Caco-2 (cell line): ENCODE data around the gene RPL11. TPM values are rescaled to one million over a fixed set of nuclear protein-coding genes. Genes with fewer than 3 reads are reported as not detected.
A peak's percentile ranks its signal among the peaks of the same experiment; 100 is the strongest.

Experiments used
- BruUV-seq: library from RNA; stranded (reverse); fragments of 400-500 nt; replicated peaks from 2 replicates; lab custom pipeline; 2021; lab: Mats Ljungman, UMichigan
- CTCF ChIA-PET: fragments of 300-600 bp; sonication (Branson Sonifier 250); formaldehyde crosslinking; loops from one replicate; lab custom pipeline; 2022; ENCODE audit warnings: antibody characterized with exemption; lab: Charles Lee
- POLR2A ChIA-PET: fragments of 300-600 bp; sonication (Branson Sonifier 250); formaldehyde crosslinking; loops from one replicate; lab custom pipeline; 2022; ENCODE audit warnings: antibody characterized with exemption; lab: Charles Lee
- DNase-seq, 2 experiments: peaks; one replicate each; pipeline versions ENCODE4 v3.0.0 to v3.0.0-alpha.2; 2020 to 2022
- H3K27me3 ChIP-seq: replicated peaks from 2 replicates; pipeline ENCODE4 v1.6.0; 2011; ENCODE audit warnings: low read length; ENCODE audit not compliant: control insufficient read depth, insufficient read depth
- H3K36me3 ChIP-seq: 2 replicates; pipeline ENCODE4 v1.5.1; 2011; ENCODE audit warnings: low read length; ENCODE audit not compliant: control insufficient read depth, insufficient read depth
- H3K4me1 ChIP-seq: fragments of 250-450 bp; sonication (Bioruptor Pico); 2 replicates; pipeline ENCODE4 v1.5.1; 2020; ENCODE audit warnings: mild to moderate bottlenecking
- H3K4me3 ChIP-seq: 2 replicates; pipeline ENCODE4 v1.5.1; 2011; ENCODE audit warnings: low read depth, mild to moderate bottlenecking, control low read depth, low read length
- H3K9me3 ChIP-seq: fragments of 250-450 bp; sonication (Bioruptor Pico); 2 replicates; pipeline ENCODE4 v1.5.1; 2020; ENCODE audit warnings: mild to moderate bottlenecking, moderate library complexity
- H3K27ac Mint-ChIP-seq: one replicate; pipeline ENCODE4 v1.8.0; 2022; ENCODE audit warnings: mixed read lengths; ENCODE audit not compliant: unreplicated experiment
- H3K27me3 Mint-ChIP-seq: one replicate; pipeline ENCODE4 v1.8.0; 2022; ENCODE audit warnings: mixed read lengths; ENCODE audit not compliant: insufficient read depth, unreplicated experiment
- H3K36me3 Mint-ChIP-seq: one replicate; pipeline ENCODE4 v1.8.0; 2022; ENCODE audit warnings: mild to moderate bottlenecking, mixed read lengths; ENCODE audit not compliant: insufficient read depth, unreplicated experiment
- H3K4me1 Mint-ChIP-seq: one replicate; pipeline ENCODE4 v1.8.0; 2022; ENCODE audit warnings: low read depth, mixed read lengths; ENCODE audit not compliant: unreplicated experiment
- H3K4me3 Mint-ChIP-seq: one replicate; pipeline ENCODE4 v1.8.0; 2022; ENCODE audit warnings: mild to moderate bottlenecking, moderate library complexity, mixed read lengths; ENCODE audit not compliant: unreplicated experiment
- H3K9me3 Mint-ChIP-seq: one replicate; pipeline ENCODE4 v1.8.0; 2022; ENCODE audit warnings: mixed read lengths; ENCODE audit not compliant: unreplicated experiment
- intact Hi-C: fragments of 100-400 bp; cut with micrococcal nuclease; formaldehyde crosslinking; loops from one replicate; pipeline ENCODE4 v1.10.0; 2022; ENCODE audit not compliant: unreplicated experiment
- total RNA-seq: library from RNA; stranded (reverse); gene quantifications from 2 replicates; pipeline ENCODE4 v1.2.3, GENCODE V29; 2022
- TF ChIP-seq, protein P1 (sequence below), 2 experiments: fragments of 200-600 bp in 1 of 2; IDR thresholded peaks; 1 replicate in 1 of 2; 2 replicates in 1 of 2; pipeline versions ENCODE4 v1.5.1 to v1.8.0; 2011 to 2022; ENCODE audit warnings: antibody characterized with exemption in 1 of 2, control low read depth in 1 of 2, inconsistent platforms in 1 of 2, low read depth in 1 of 2, low read length in 1 of 2, mild to moderate bottlenecking in 1 of 2, moderate library complexity in 1 of 2; ENCODE audit not compliant: insufficient read depth in 1 of 2, severe bottlenecking in 1 of 2, unreplicated experiment in 1 of 2

The RPL11 gene
- total RNA-seq, 1 experiment from 2014 or later, result 1,040 TPM

DNA sequence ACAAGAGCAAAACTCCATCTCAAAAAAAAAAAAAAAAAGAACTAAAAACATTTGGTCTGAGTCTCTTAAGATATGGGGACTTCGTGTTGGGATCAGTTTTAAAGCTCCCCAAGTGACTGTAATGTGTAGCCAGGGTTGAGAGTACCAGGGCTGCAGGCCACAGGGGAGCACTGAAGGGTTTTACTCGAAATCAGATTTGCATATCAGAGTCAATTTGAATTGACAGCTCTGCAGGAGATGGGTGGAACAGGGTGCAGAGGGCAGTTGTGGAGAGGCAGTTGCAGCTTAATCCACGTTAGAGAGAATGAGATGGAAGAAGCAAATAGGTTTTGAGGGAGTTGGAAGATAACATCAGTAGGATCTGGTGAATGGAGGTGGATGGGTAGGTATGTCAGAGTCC lies 31.0 kb downstream of the RPL11 start:
- no peak overlapping the region for H3K4me3 Mint-ChIP-seq
- CTCF ChIA-PET, result no interaction called here
- peaks cover 5% of the 10 kb centered on the region for H3K36me3 Mint-ChIP-seq

DNA sequence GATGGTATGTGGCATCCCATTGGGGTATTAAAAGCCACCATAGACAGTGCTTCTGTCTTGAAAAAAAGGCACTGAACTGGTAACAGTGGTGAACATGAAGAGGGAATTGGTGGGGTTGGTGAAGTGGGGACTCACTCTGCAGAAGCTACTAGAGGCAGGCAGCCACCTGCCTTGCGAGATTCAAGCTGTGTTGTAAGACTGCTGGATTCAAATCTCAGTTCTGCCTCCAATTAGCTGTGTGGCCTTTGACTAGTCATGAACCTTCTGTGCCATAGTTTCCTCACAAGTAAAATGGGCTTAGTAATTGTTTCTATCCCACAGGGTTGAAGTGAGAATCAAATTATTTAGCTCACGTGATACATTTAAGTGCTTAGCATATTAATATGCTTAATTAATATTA lies 35.1 kb downstream of the RPL11 start:
- Histone ChIP-seq H3K4me3 (no peak overlapping the region), H3K27me3 (no peaks in the 10 kb centered on the region), H3K4me1 (peaks cover 7% of the 10 kb centered on the region; the same call in 1 of the 2 replicates), H3K9me3 (no peaks in the 10 kb centered on the region), H3K36me3 (no peaks in the 10 kb centered on the region; the same call in 1 of the 2 replicates)
- no TSS peak for BruUV-seq
- Mint-ChIP-seq H3K36me3 (peaks cover 15% of the 10 kb centered on the region), H3K4me3 (no peak overlapping the region), H3K4me1 (peaks cover 17% of the 10 kb centered on the region), H3K27me3 (no peaks in the 10 kb centered on the region), H3K27ac (no peak overlapping the region), H3K9me3 (no peaks in the 10 kb centered on the region)
- CTCF ChIA-PET, result interaction anchor here (1.0 to 1.4 kb wide), 3 partner anchors 19 to 45 kb away, joined by 3 to 6 read pairs (median 4); partner anchors contain the start of gene RPL11
- intact Hi-C loops, result no loop called here
- POLR2A ChIA-PET, result interaction anchor here (1.2 kb wide), 1 partner anchor 22 kb away, joined by 6 read pairs; no protein-coding TSS in a partner anchor
- no peak for DNase-seq
- TF ChIP-seq, protein P1, sequence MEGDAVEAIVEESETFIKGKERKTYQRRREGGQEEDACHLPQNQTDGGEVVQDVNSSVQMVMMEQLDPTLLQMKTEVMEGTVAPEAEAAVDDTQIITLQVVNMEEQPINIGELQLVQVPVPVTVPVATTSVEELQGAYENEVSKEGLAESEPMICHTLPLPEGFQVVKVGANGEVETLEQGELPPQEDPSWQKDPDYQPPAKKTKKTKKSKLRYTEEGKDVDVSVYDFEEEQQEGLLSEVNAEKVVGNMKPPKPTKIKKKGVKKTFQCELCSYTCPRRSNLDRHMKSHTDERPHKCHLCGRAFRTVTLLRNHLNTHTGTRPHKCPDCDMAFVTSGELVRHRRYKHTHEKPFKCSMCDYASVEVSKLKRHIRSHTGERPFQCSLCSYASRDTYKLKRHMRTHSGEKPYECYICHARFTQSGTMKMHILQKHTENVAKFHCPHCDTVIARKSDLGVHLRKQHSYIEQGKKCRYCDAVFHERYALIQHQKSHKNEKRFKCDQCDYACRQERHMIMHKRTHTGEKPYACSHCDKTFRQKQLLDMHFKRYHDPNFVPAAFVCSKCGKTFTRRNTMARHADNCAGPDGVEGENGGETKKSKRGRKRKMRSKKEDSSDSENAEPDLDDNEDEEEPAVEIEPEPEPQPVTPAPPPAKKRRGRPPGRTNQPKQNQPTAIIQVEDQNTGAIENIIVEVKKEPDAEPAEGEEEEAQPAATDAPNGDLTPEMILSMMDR (IDR thresholded peaks at IDR 0.05; ENCODE audit: insufficient read depth in 1 of 2, low read depth in 1 of 2, low read length in 1 of 2, severe bottlenecking in 1 of 2, unreplicated experiment in 1 of 2), result no peak

More for the DNA sequence above, 31.0 kb downstream of the RPL11 start:
- DNase-seq, result no peak
- H3K27me3 Mint-ChIP-seq, result no peaks in the 10 kb centered on the region
- POLR2A ChIA-PET, result interaction anchor here (0.6 kb wide), 1 partner anchor 102 kb away, joined by 5 read pairs; no protein-coding TSS in a partner anchor
- no TSS peak for BruUV-seq
- no peaks in the 10 kb centered on the region for H3K9me3 ChIP-seq
- no peaks in the 10 kb centered on the region for H3K9me3 Mint-ChIP-seq
- H3K4me3 ChIP-seq, result no peak overlapping the region
- H3K27ac Mint-ChIP-seq, result no peak overlapping the region
- intact Hi-C loops, result no loop called here
- TF ChIP-seq, protein P1 (IDR thresholded peaks at IDR 0.05; ENCODE audit: insufficient read depth in 1 of 2, low read depth in 1 of 2, low read length in 1 of 2, severe bottlenecking in 1 of 2, unreplicated experiment in 1 of 2), result no peak
- no peaks in the 10 kb centered on the region for H3K36me3 ChIP-seq
- no peaks in the 10 kb centered on the region for H3K27me3 ChIP-seq
- H3K4me1 ChIP-seq, result peaks cover 7% of the 10 kb centered on the region; the same call in 1 of the 2 replicates
- peaks cover 12% of the 10 kb centered on the region for H3K4me1 Mint-ChIP-seq

DNA sequence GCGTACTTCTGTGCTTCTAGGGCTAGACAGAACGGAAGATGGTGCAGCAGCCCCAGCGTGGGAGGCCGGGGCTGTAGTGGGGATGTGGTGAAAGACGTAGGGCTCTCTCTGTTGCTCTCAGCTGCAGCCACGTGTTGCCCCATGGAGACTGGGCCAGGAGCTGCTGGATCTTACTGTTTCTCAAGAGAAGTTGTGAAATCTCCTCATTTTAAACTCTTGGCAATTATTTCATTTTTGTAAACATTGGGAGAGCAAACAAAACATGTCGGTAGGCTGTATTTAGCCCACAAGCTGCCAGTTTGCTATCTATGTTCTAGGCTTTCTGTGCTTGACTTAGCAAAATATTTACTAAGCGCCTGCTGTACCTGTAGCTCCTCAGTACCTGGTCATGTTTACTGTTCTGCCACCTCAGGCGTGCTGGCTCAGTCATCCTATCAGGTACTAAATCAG lies 35.8 kb downstream of the RPL11 start:
- Histone ChIP-seq H3K4me1 (peaks cover 7% of the 10 kb centered on the region; the same call in 1 of the 2 replicates), H3K27me3 (no peaks in the 10 kb centered on the region), H3K9me3 (no peaks in the 10 kb centered on the region), H3K4me3 (no peak overlapping the region), H3K36me3 (no peaks in the 10 kb centered on the region; the same call in 1 of the 2 replicates)
- Mint-ChIP-seq H3K27me3 (no peaks in the 10 kb centered on the region), H3K36me3 (peaks cover 15% of the 10 kb centered on the region), H3K4me1 (peaks cover 17% of the 10 kb centered on the region), H3K4me3 (no peak overlapping the region), H3K9me3 (no peaks in the 10 kb centered on the region), H3K27ac (peak overlapping the region; percentile 54)
- TF ChIP-seq, protein P1 (IDR thresholded peaks at IDR 0.05; ENCODE audit: insufficient read depth in 1 of 2, low read depth in 1 of 2, low read length in 1 of 2, severe bottlenecking in 1 of 2, unreplicated experiment in 1 of 2), result no peak
- CTCF ChIA-PET, result interaction anchor here (1.0 to 1.4 kb wide), 3 partner anchors 18 to 44 kb away, joined by 3 to 6 read pairs (median 4); partner anchors contain the start of gene RPL11
- intact Hi-C loops, result no loop called here
- POLR2A ChIA-PET, result interaction anchor here (1.2 kb wide), 1 partner anchor 23 kb away, joined by 6 read pairs; no protein-coding TSS in a partner anchor
- peak; percentile 38 to 52 for DNase-seq
- no TSS peak for BruUV-seq
